HG03378 (cell line): ENCODE measurements around the gene ADGRA1.
"Not testable (repeated sequence)": the region's sequence is repeated elsewhere in the genome, so short reads cannot be mapped to it uniquely, and the experiment has no call there.

Experiments used
- ATAC-seq: cut with Tn5 transposase; IDR thresholded peaks from one replicate; pipeline ENCODE4 v1.9.1; 2021; ENCODE audit warnings: mild to moderate bottlenecking, moderate library complexity; ENCODE audit not compliant: unreplicated experiment

The ADGRA1 gene

GRCh38 chr10:133173860-133174640 is 86.3 kb downstream of the ADGRA1 start:
- no peak for ATAC-seq

- ATAC-seq, result no peak
Observed at GRCh38 chr10:133174689-133175263, 87.1 kb downstream of the ADGRA1 start.

GRCh38 chr10:133175624-133176023 is 87.9 kb downstream of the ADGRA1 start:
- ATAC-seq, result not testable (repeated sequence)

GRCh38 chr10:133176546-133176945 is 88.8 kb downstream of the ADGRA1 start:
- ATAC-seq, result no peak

- no peak for ATAC-seq
Observed at GRCh38 chr10:133177380-133178157, 89.8 kb downstream of the ADGRA1 start.

- no peak for ATAC-seq
Observed at GRCh38 chr10:133178357-133179127, 90.8 kb downstream of the ADGRA1 start.

- ATAC-seq, result no peak
Observed at GRCh38 chr10:133179128-133179520, 91.4 kb downstream of the ADGRA1 start.

GRCh38 chr10:133179651-133180050 is 91.9 kb downstream of the ADGRA1 start:
- ATAC-seq, result no peak

- ATAC-seq, result no peak
Observed at GRCh38 chr10:133180192-133180964, 92.7 kb downstream of the ADGRA1 start.

- ATAC-seq, result no peak
Observed at GRCh38 chr10:133180965-133181639, 93.4 kb downstream of the ADGRA1 start.
